ENCODE data around the gene LRFN5.
A peak's percentile ranks its signal among the peaks of the same experiment; 100 is the strongest.

Gene LRFN5

DNA sequence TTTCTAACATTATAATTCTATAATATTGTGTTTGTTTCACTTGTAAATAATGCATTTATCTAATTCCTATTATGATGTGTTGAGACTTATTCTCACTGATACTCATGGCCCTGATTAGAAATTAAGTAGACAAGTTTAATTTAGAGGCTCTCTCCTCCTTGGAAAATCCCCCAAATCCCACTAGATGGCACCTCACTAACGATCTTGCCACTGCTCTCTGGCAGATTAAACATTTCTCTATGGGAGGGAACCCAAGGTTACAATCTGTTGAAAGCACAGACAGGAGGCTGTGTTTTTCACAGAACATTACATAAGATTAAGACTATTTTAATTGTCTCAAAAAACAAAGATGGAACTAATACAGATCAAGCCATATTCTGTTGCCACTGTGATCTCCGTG lies 318.7 kb downstream of the LRFN5 start:
- DNase-seq (ENCODE audit: low read depth, low spot score) = peak; percentile 32
- no peak overlapping the region for H3K4me3 ChIP-seq (ENCODE audit: low read depth, low read length)
- in situ Hi-C loops (cut with HindIII; ENCODE audit: low sequenced_read_pairs) = no loop called here
- TF ChIP-seq, protein P1, sequence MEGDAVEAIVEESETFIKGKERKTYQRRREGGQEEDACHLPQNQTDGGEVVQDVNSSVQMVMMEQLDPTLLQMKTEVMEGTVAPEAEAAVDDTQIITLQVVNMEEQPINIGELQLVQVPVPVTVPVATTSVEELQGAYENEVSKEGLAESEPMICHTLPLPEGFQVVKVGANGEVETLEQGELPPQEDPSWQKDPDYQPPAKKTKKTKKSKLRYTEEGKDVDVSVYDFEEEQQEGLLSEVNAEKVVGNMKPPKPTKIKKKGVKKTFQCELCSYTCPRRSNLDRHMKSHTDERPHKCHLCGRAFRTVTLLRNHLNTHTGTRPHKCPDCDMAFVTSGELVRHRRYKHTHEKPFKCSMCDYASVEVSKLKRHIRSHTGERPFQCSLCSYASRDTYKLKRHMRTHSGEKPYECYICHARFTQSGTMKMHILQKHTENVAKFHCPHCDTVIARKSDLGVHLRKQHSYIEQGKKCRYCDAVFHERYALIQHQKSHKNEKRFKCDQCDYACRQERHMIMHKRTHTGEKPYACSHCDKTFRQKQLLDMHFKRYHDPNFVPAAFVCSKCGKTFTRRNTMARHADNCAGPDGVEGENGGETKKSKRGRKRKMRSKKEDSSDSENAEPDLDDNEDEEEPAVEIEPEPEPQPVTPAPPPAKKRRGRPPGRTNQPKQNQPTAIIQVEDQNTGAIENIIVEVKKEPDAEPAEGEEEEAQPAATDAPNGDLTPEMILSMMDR (IDR thresholded peaks at IDR 0.05; ENCODE audit: low read depth, low read length) = peak; percentile 36

DNA sequence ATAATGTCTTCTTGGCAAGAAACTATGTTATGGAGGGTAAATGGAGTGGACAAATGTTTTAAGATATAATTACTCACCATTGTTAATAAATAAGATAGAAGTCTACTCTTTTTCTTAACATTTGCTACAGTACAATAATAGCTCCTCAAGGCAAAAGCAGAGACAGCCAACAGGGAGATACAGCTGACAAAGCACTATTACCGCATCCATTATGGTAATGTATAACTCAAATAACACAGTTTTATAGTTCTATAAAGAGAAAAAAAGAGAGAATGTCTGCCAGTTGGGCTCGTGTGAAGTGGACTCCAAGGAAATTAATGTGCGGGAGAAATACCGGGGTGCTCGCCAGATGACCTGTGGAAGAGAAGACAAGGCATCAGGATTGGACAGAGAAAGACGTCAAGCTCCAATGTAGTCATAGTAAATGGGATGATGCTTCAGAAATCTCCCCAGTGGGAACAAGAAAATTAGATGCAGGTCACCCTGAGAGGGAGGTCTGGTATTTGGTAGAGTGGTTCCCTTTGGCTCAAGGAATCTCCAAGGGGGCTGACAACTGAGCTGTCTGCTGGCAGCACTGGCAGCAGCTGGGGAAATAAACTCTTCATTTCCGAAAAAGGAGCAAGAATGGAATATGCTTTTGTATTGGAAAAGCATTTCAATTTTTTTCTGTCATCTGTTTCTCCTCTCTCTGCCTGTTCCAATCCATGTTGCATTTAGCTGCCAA lies 343.9 kb downstream of the LRFN5 start:
- in situ Hi-C loops (cut with HindIII; ENCODE audit: low sequenced_read_pairs) = no loop called here
- DNase-seq (ENCODE audit: low read depth, low spot score) = peak; percentile 1
- TF ChIP-seq, protein P1 (IDR thresholded peaks at IDR 0.05; ENCODE audit: low read depth, low read length) = no peak
- no peak overlapping the region for H3K4me3 ChIP-seq (ENCODE audit: low read depth, low read length)

Measured in astrocyte of the spinal cord (primary cell).